CD4-positive, alpha-beta memory T cell (primary cell): ENCODE measurements around the gene TERB1. TPM values are rescaled to one million over a fixed set of nuclear protein-coding genes. Genes with fewer than 3 reads are reported as not detected.

Experiments
- CTCF ChIA-PET: fragments of 350-600 bp; sonication (Branson Sonifier 250); formaldehyde crosslinking; loops from one replicate; lab custom pipeline; 2021; ENCODE audit warnings: inconsistent platforms; ENCODE audit not compliant: partially characterized antibody; lab: Charles Lee
- POLR2A ChIA-PET: fragments of 350-600 bp; sonication (Branson Sonifier 250); formaldehyde crosslinking; loops from one replicate; lab custom pipeline; 2021; ENCODE audit not compliant: partially characterized antibody; lab: Charles Lee
- DNase-seq, 5 donors: peaks; one replicate each; pipeline versions ENCODE4 v3.0.0 to v3.0.0-alpha.2; 2020 to 2022; ENCODE audit warnings: mixed read lengths in 1 of 5
- H3K27ac ChIP-seq: one replicate; pipeline ENCODE4 v1.7.0; 2013; ENCODE audit warnings: low read depth, low read length
- H3K27me3 ChIP-seq: 2 replicates; pipeline ENCODE4 v1.7.0; 2013; ENCODE audit warnings: mild to moderate bottlenecking, low read length, moderate library complexity; ENCODE audit not compliant: insufficient read depth
- H3K36me3 ChIP-seq: 2 replicates; pipeline ENCODE4 v1.7.0; 2013; ENCODE audit warnings: mild to moderate bottlenecking, low read length, moderate library complexity; ENCODE audit not compliant: insufficient read depth
- H3K4me1 ChIP-seq: 2 replicates; pipeline ENCODE4 v1.7.0; 2013; ENCODE audit warnings: mild to moderate bottlenecking, low read length, moderate library complexity; ENCODE audit not compliant: insufficient read depth
- H3K4me3 ChIP-seq, 2 donors: one replicate each; pipeline ENCODE4 v1.7.0; 2013; ENCODE audit warnings: low read length in 2 of 2, mild to moderate bottlenecking in 1 of 2
- H3K9me3 ChIP-seq, 2 donors: one replicate each; pipeline ENCODE4 v1.7.0; 2013; ENCODE audit warnings: low read length in 2 of 2, control low read depth in 1 of 2; ENCODE audit not compliant: control insufficient read depth in 1 of 2
- H3K27ac Mint-ChIP-seq, 7 donors: one replicate each; pipeline ENCODE4 v1.8.0; 2020 to 2021; ENCODE audit warnings: mixed read lengths in 7 of 7, mild to moderate bottlenecking in 6 of 7, inconsistent platforms in 3 of 7, moderate library complexity in 3 of 7
- H3K27me3 Mint-ChIP-seq, 2 donors: one replicate each; pipeline ENCODE4 v1.8.0; 2020 to 2021; ENCODE audit warnings: mixed read lengths in 2 of 2
- H3K36me3 Mint-ChIP-seq, 2 donors: one replicate each; pipeline ENCODE4 v1.8.0; 2020 to 2021; ENCODE audit warnings: mixed read lengths in 2 of 2, inconsistent platforms in 1 of 2, mild to moderate bottlenecking in 1 of 2
- H3K4me1 Mint-ChIP-seq, 4 donors: one replicate each; pipeline ENCODE4 v1.8.0; 2020 to 2021; ENCODE audit warnings: mixed read lengths in 4 of 4, mild to moderate bottlenecking in 1 of 4
- H3K4me3 Mint-ChIP-seq, 8 donors: one replicate each; pipeline ENCODE4 v1.8.0; 2020 to 2021; ENCODE audit warnings: mixed read lengths in 8 of 8, mild to moderate bottlenecking in 7 of 8, moderate library complexity in 6 of 8, inconsistent platforms in 3 of 8
- H3K9me3 Mint-ChIP-seq, 8 donors: one replicate each; pipeline ENCODE4 v1.8.0; 2020 to 2021; ENCODE audit warnings: mixed read lengths in 8 of 8, mild to moderate bottlenecking in 5 of 8, inconsistent platforms in 3 of 8, moderate library complexity in 1 of 8
- intact Hi-C: fragments of 100-400 bp; cut with micrococcal nuclease; formaldehyde crosslinking; loops from one replicate; pipeline ENCODE4 v1.15.1; 2023
- polyA plus RNA-seq, 2 donors: library from polyadenylated mRNA; unstranded; fragments of 300-500 nt; fragmentation: Illumina TruSeq; gene quantifications; one replicate each; pipeline ENCODE4 v1.2.3, GENCODE V29; 2021
- total RNA-seq, 2 experiments: library from RNA; stranded (reverse); gene quantifications; one replicate each; pipeline ENCODE4 v1.2.3, GENCODE V29; 2021

The TERB1 gene
- total and polyA plus RNA-seq, 4 experiments from 2014 or later: 0.83 to 1.1 TPM; not detected in 2

DNA sequence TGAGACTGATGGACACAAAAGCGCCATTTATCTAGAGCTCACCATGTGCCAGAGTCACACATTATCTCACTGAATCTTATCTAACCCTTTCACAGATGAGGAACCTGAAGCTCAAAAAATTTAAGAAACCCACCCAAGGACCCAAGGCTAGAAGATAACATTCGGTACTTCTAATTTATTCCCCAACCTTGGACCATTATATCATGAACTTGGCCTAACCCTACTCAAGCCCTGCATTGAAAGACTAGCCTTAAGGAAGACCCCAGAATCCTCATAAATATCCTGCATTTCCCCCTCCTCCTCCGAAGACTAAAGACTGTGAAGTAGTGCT lies 49.4 kb downstream of the TERB1 start:
- ChIA-PET CTCF (interaction anchor here (0.8 to 3.6 kb wide), 20 partner anchors 8 to 346 kb away, joined by 3 to 21 read pairs (median 4); partner anchors contain the start of gene NAE1), POLR2A (interaction anchor here (1.0 to 2.1 kb wide), 12 partner anchors 10 to 343 kb away, joined by 3 to 8 read pairs (median 6); partner anchors contain the start of genes CKLF, CMTM3 and NAE1)
- Mint-ChIP-seq H3K4me3 (peak overlapping the region; percentile 75 to 84 (median 82)), H3K27me3 (peaks cover 0 to 4% of the 10 kb centered on the region in 2 donors), H3K27ac (peak overlapping the region; percentile 47 to 95 (median 85)), H3K36me3 (peaks cover 5 to 27% of the 10 kb centered on the region in 2 donors), H3K4me1 (peaks cover 27 to 41% (median 33%) of the 10 kb centered on the region in 4 donors), H3K9me3 (no peaks in the 10 kb centered on the region)
- peaks cover 29% of the 10 kb centered on the region for H3K4me1 ChIP-seq
- H3K27ac ChIP-seq: peak overlapping the region; percentile 85
- no peaks in the 10 kb centered on the region for H3K27me3 ChIP-seq
- no peaks in the 10 kb centered on the region for H3K9me3 ChIP-seq
- peak overlapping the region in 1 of 2 donors; percentile 15 for H3K4me3 ChIP-seq
- no peak for DNase-seq
- intact Hi-C loops: loop anchor here (2.0 to 5.0 kb wide), 4 partner anchors 55 to 345 kb away; partner anchors contain the start of genes CMTM3 and CMTM4
- peaks cover 4% of the 10 kb centered on the region for H3K36me3 ChIP-seq

DNA sequence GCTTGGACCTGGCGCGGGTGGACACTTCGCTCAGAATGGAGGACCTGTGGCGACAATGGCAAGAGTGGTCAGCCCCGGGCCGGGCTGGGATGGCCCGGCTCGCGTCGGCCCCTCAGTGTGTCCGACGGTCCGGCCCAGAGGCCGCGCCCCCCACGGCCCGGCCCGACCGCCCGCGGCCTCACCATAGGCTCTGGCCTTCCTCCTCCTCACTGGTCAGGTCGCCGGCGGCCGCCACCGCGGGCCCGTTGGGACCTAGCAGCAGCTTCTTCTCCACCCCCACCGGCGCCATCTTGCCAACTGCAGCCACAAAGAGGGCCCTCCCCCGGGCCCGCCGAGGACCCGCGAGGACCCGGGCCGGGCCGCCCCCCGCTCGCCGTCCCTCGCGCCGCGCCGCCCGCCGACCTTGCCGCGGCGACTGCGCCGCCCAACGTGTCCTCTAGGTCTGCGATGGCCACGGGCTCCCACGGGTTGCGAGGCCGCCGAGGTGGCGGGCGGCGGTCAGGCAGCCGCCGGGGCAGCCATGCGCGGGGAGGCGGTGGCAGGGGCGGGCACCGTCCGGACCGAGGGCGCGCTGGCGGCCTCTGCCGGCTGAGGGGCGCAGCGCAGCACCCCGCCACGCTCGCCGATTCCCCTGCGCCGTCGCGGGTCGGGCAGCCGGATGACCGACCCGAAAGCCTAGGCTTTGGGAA lies 49.9 kb downstream of the TERB1 start, which contains the start of gene DYNC1LI2:
Gene DYNC1LI2 (minus strand): TSS at position 307 of the 689 bp plus-strand sequence. CDS start 18 bp downstream, at position 289.
- Mint-ChIP-seq H3K9me3 (no peaks in the 10 kb centered on the region), H3K4me3 (peak within 1 kb of the TSS; percentile 91 to 95 (median 93)), H3K36me3 (peaks cover 5 to 32% of the 10 kb centered on the region in 2 donors), H3K27ac (peak within 1 kb of the TSS; percentile 85 to 95 (median 94)), H3K4me1 (peaks cover 31 to 46% (median 37%) of the 10 kb centered on the region in 4 donors), H3K27me3 (peaks cover 0 to 4% of the 10 kb centered on the region in 2 donors)
- intact Hi-C loops: loop anchor here (2.0 to 5.0 kb wide), 4 partner anchors 55 to 345 kb away; partner anchors contain the start of genes CMTM3 and CMTM4
- H3K4me3 ChIP-seq: peak within 1 kb of the TSS; percentile 64 to 73
- peak within 1 kb of the TSS; percentile 85 for H3K27ac ChIP-seq
- H3K27me3 ChIP-seq: no peaks in the 10 kb centered on the region
- peaks cover 34% of the 10 kb centered on the region for H3K4me1 ChIP-seq
- peaks cover 4% of the 10 kb centered on the region for H3K36me3 ChIP-seq
- DNase-seq: peak; percentile 82 to 91 (median 87)
- CTCF ChIA-PET: interaction anchor here (0.6 to 3.6 kb wide), 22 partner anchors 7 to 345 kb away, joined by 3 to 21 read pairs (median 4); partner anchors contain the start of gene NAE1
- no peaks in the 10 kb centered on the region for H3K9me3 ChIP-seq
- POLR2A ChIA-PET: interaction anchor here (0.9 to 2.1 kb wide), 15 partner anchors 9 to 343 kb away, joined by 3 to 8 read pairs (median 5); partner anchors contain the start of genes CKLF, CMTM3, CMTM4 and NAE1

DNA sequence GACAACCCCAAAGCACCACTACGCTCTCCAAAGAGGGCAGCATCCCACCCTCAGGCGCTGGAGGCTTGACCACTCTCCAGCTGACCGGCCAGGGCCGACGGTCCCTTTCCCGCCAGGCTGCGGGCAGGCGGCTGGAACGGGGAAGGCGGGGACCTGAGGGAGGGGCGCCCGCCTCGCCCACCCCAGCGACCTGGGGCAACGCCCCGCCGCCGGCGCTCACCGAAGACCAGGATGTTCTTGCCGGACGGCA lies 50.4 kb downstream of the TERB1 start:
- Histone ChIP-seq H3K27me3 (no peaks in the 10 kb centered on the region), H3K27ac (peak overlapping the region; percentile 85), H3K4me3 (peak overlapping the region; percentile 64 to 73), H3K36me3 (peaks cover 4% of the 10 kb centered on the region), H3K4me1 (peaks cover 35% of the 10 kb centered on the region), H3K9me3 (no peaks in the 10 kb centered on the region)
- intact Hi-C loops: loop anchor here (2.0 to 5.0 kb wide), 4 partner anchors 54 to 344 kb away; partner anchors contain the start of genes CMTM3 and CMTM4
- peaks cover 34 to 51% (median 41%) of the 10 kb centered on the region in 4 donors for H3K4me1 Mint-ChIP-seq
- peak overlapping the region; percentile 77 to 95 (median 86) for H3K27ac Mint-ChIP-seq
- ChIA-PET CTCF (interaction anchor here (0.6 to 3.6 kb wide), 13 partner anchors 10 to 345 kb away, joined by 3 to 21 read pairs (median 7); no protein-coding TSS in a partner anchor), POLR2A (interaction anchor here (0.9 to 2.1 kb wide), 14 partner anchors 9 to 342 kb away, joined by 3 to 8 read pairs (median 5); partner anchors contain the start of genes CKLF, CMTM3, CMTM4 and NAE1)
- peaks cover 8 to 36% of the 10 kb centered on the region in 2 donors for H3K36me3 Mint-ChIP-seq
- H3K4me3 Mint-ChIP-seq: peak overlapping the region; percentile 88 to 95 (median 93)
- DNase-seq: peak in 1 of 5 donors; percentile 40
- no peaks in the 10 kb centered on the region for H3K9me3 Mint-ChIP-seq
- H3K27me3 Mint-ChIP-seq: peaks cover 0 to 4% of the 10 kb centered on the region in 2 donors

DNA sequence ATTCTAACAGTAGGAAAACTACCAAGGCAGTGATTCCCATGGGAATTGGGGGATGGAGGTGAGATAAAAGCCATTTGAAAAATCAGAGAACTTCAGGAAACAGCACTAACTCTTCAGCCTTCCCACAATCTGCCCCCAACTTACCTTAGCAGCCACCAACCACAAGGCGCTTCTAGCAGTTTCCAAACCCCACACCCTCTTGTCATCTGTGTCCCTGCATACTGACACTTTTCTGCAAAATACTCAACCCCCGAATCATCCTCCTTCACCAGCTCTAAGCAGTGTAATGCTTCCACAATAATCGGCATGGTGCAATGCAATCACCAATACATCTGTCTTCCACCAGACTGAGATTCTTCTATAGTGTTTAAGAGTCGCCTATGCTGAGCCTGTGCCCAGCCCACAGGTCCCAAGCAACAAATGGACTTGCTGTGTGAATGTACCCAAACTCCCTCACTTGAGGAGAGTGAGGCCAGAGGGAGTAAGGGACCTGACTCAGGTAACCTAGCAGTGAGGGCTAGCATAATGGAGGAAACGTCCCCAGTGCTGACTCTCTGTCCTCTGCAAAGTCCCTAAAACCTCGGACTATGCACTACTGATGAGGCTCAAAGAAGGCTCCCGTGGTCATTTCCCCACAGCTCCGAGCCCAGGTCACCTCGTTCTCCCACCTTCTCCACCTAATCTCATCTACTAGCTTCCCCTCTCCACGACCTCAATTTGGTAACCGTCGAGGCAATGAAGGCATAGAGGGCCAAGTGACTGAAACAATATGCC lies 50.9 kb downstream of the TERB1 start:
- no peaks in the 10 kb centered on the region for H3K27me3 ChIP-seq
- peak in 1 of 5 donors; percentile 3 for DNase-seq
- H3K4me1 ChIP-seq: peaks cover 35% of the 10 kb centered on the region
- peaks cover 9 to 37% of the 10 kb centered on the region in 2 donors for H3K36me3 Mint-ChIP-seq
- peak overlapping the region; percentile 64 to 73 for H3K4me3 ChIP-seq
- intact Hi-C loops: loop anchor here (2.0 to 5.0 kb wide), 4 partner anchors 54 to 344 kb away; partner anchors contain the start of genes CMTM3 and CMTM4
- H3K27ac Mint-ChIP-seq: peak overlapping the region; percentile 77 to 95 (median 90)
- CTCF ChIA-PET: interaction anchor here (0.7 to 3.6 kb wide), 7 partner anchors 9 to 344 kb away, joined by 3 to 21 read pairs (median 13); no protein-coding TSS in a partner anchor
- H3K36me3 ChIP-seq: peaks cover 4% of the 10 kb centered on the region
- H3K4me1 Mint-ChIP-seq: peaks cover 35 to 52% (median 42%) of the 10 kb centered on the region in 4 donors
- POLR2A ChIA-PET: interaction anchor here (0.9 to 2.1 kb wide), 12 partner anchors 8 to 342 kb away, joined by 3 to 8 read pairs (median 4); partner anchors contain the start of genes CKLF, CMTM3 and CMTM4
- H3K27ac ChIP-seq: peak overlapping the region; percentile 85
- no peaks in the 10 kb centered on the region for H3K9me3 ChIP-seq
- H3K4me3 Mint-ChIP-seq: peak overlapping the region; percentile 88 to 95 (median 93)
- no peaks in the 10 kb centered on the region for H3K9me3 Mint-ChIP-seq
- peaks cover 0 to 4% of the 10 kb centered on the region in 2 donors for H3K27me3 Mint-ChIP-seq

DNA sequence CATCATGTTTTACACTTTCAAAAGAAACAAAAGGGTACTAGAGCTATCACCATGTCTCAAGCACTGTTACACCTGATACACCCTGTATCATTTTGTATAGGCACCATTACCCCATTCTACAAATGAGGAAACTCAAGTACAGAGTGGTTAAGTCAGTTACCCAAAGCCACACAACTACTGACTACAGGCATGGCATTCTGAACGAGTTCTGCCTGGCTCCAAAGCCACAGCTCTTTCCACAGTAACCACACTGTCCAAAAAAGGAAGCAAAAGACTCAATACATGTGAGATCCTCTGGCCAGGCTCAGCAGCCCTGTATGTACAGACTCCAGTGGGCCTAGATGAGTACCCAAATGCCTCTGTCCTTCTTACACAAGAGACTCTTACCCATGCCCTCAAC lies 54.7 kb downstream of the TERB1 start:
- Mint-ChIP-seq H3K27ac (peak overlapping the region in 1 of 7 donors; percentile 42), H3K4me1 (peaks cover 32 to 46% (median 39%) of the 10 kb centered on the region in 4 donors), H3K4me3 (peak overlapping the region in 2 of 8 donors; percentile 10 to 17), H3K27me3 (no peaks in the 10 kb centered on the region), H3K36me3 (peaks cover 17 to 51% of the 10 kb centered on the region in 2 donors), H3K9me3 (no peaks in the 10 kb centered on the region)
- no peaks in the 10 kb centered on the region for H3K27me3 ChIP-seq
- no peak overlapping the region for H3K27ac ChIP-seq
- ChIA-PET POLR2A (no interaction called here), CTCF (interaction anchor here (1.9 to 2.2 kb wide), 2 partner anchors 10 to 84 kb away, joined by 7 to 9 read pairs; partner anchors contain the start of gene NAE1)
- DNase-seq: no peak
- H3K4me1 ChIP-seq: peaks cover 28% of the 10 kb centered on the region
- intact Hi-C loops: no loop called here
- H3K4me3 ChIP-seq: no peak overlapping the region
- H3K9me3 ChIP-seq: no peaks in the 10 kb centered on the region
- H3K36me3 ChIP-seq: peaks cover 15% of the 10 kb centered on the region

DNA sequence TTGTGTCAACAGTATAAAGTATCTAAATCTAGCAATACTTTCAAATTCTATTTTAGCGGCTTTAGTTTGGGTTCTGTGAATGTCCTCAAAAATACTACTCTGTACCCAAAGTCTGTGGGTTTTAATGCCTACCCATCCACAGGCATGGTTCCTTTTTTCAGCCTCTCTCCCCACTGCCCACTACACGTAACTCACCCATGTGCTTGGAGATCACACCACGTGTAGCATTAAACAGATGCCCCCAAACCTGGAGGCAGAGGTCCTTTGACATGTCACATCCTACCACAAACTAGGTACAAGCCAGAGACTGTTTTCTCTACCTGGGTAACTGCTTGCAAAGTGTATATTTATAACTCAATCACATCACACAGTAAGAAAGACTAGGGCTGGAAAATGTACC lies 55.3 kb downstream of the TERB1 start:
- Histone ChIP-seq H3K4me1 (peaks cover 32% of the 10 kb centered on the region), H3K4me3 (no peak overlapping the region), H3K36me3 (peaks cover 21% of the 10 kb centered on the region), H3K9me3 (no peaks in the 10 kb centered on the region), H3K27me3 (no peaks in the 10 kb centered on the region), H3K27ac (no peak overlapping the region)
- H3K4me1 Mint-ChIP-seq: peaks cover 34 to 49% (median 41%) of the 10 kb centered on the region in 4 donors
- no peak overlapping the region for H3K4me3 Mint-ChIP-seq
- H3K27ac Mint-ChIP-seq: peak overlapping the region in 1 of 7 donors; percentile 80
- H3K9me3 Mint-ChIP-seq: no peaks in the 10 kb centered on the region
- ChIA-PET POLR2A (no interaction called here), CTCF (interaction anchor here (1.5 to 2.2 kb wide), 2 partner anchors 9 to 339 kb away, joined by 3 to 9 read pairs; no protein-coding TSS in a partner anchor)
- DNase-seq: no peak
- H3K27me3 Mint-ChIP-seq: no peaks in the 10 kb centered on the region
- intact Hi-C loops: no loop called here
- peaks cover 21 to 56% of the 10 kb centered on the region in 2 donors for H3K36me3 Mint-ChIP-seq
